Fibroblast of skin of right biceps (primary cell): ENCODE measurements around the gene PRKCH.
A peak's percentile ranks its signal among the peaks of the same experiment; 100 is the strongest.

Source experiments
- DNase-seq: peaks from one replicate; pipeline ENCODE4 v3.0.0-alpha.2; 2013

PRKCH gene

DNA sequence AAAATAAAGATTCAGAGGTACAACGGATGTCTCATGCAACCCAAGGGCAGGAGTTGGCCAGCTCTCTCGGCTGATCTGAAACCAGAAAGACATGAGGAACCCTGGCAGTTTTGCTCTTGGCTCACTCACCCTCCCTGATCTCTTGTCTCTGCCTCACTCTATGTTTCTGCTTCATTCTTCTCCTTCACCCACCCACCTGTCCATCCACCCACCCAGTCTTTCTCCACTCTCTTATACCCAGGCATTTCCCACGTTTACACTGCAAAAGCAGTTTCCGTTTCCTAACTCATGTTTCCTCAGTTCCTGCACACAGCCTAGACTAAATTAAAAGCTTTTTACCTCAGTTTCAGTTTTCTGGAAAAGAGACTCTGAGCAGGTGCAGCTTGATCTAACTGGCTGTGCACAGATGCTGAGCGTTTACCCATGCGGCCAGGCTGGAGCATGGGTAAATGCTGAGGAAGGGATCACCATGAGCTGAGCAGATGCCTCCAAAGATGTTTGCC, 157.6 kb downstream of the PRKCH start:
- DNase-seq = no peak

DNA sequence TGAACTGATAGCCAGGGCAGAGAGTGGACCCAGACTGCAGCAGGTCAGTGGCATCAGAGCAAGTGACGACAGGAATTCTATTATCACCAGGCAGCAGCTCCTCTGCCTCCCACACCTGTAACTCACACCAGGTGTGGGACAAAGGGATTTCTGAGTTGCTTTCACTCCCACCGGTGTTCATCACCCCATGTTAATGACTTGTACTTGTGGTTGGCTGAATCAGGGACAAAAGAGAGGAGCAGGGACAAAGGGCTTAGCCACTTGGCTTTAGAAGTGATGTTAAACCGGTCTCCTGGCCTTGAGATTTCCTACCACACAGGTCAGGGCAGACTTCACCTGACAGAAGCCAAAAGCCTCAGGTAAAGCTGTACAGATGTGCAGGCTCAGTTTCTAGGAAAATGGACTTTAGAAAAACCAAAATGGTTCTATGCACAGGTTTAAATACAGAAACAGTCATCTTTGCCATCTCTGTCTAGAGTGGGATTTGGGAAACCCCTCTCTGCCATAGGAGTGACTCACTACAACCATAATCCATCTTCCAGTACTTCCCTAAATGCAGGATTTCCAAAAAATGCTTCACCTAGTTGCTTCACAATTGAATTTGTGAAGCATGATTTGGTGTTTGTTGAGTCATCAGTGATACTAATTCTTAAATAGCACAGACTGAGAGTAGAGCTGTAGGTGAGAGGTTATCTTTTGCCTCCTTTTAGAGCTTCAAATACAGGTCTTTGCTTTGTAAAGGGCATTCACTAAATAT, 158.5 kb downstream of the PRKCH start:
- DNase-seq = peak; percentile 67

DNA sequence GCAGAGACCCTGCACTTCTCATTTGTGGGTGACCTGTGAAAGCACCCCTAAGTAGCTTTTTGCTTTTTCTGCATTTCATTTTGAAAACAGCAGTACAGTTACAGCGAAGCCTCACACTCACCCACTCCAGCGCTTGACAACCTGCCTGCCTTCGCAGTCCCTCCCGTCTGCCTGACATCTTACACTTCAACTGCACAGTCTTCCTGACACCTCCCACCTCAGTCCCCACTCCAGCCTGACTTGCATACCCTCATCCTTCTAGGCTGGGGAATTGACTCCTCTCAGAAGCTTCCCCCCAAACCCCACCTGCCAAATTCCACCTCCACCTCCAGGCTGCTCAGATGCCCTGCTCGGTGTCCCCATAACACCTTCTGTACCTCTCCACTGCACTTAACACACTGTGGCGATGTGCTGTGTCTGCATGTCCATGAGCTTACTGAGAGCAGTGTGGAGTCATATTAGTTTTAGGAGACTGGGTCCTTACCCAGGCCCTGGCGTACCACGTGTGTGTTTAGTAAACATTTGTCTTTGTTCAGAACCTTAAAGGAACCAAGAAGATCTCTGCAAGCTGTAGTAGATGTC, 159.4 kb downstream of the PRKCH start:
- no peak for DNase-seq

DNA sequence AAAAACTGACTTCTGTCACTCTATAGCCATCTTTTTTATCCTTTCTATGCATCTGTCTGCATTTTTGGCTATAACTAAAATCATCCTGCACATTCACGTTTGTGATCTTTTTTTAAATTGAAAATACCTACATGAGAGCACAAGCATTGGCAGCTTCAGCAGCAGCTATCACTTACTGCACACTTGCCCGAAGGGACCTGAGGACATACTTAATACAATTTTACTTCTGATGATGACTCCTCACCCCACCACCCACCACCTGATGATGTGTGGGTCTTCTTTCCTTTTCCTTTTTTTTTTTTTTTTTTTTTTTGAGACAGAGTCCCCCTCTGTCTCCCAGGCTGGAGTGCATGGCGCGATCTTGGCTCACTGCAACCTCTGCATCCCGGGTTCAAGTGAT, 160.3 kb downstream of the PRKCH start:
- DNase-seq = no peak

DNA sequence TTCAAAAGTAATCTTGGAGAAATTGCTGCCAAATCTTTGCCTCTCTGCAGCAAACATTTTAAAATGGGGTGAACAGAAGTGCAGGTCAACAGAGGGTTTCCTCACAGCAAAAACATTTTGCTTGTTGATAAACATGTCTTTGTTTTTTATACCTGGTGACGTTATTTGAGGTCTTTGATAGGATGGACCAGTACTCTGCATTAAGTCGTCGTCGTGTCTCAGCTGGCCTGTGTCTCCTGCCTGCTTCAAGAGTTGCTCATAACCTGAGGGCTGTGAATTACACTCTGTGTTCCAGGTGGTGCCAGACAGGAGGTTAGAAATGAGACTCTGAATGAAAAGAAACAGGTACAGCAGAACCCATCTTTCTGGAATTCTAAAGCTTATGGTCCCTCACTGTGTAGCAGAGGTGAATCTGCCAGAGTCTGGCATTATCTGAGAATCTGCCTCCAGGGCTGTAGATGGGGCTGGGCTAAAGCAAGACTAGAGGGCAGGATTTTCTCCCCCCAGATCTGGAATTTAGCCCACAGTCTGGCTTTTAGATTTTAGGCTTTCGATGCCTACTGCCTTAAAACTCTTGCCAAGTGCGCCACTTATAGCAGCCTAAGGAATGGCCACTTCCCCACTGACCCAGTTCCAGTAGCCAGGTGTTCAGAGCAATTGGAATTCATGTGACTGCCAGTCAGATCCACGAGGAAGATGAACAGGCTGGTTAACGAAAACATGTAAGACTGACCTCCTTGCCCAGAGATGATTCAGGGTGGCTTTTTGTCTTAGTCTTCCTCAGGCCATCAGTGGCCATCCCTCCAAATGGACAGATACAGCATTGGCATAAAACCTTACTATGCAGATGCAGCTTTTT, 161.2 kb downstream of the PRKCH start:
- DNase-seq = no peak

DNA sequence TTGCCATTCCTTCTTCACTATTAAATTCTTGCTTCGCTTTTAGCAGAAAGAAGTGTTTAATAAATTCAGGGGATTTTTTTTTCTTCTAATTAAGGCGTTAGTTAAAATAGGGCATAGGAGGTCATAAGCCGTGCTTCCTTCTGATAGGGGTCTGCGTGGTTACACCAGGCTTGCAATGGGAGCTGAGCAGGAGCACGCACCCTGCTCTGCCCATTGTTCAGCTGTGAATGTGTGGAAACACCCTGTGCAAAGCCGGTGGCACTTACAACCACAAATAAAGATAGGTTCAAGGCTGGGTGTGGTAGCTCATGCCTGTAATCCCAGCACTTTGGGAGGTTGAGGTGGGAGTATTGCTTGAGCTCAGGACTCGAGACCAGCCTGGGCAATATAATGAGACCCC, 162.1 kb downstream of the PRKCH start:
- no peak for DNase-seq

DNA sequence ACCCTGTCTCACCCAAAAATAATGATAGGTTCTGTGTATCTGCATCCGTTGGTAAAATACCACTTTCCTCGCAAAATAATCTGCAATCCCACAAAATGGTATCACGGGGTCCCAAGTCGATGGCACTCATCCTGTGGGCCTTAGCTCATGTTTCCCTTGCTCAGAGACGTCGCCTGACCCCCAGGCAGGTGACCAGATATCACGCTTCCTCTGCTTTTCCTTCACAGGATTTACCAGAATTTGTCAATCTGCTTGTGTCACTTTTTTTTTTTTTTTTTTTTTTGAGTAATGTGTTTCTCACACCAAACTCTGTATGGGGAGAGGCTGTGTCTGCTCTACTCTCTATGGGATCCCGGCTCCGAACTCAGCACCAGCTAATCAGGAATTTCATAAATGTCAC, 162.7 kb downstream of the PRKCH start:
- DNase-seq = no peak

DNA sequence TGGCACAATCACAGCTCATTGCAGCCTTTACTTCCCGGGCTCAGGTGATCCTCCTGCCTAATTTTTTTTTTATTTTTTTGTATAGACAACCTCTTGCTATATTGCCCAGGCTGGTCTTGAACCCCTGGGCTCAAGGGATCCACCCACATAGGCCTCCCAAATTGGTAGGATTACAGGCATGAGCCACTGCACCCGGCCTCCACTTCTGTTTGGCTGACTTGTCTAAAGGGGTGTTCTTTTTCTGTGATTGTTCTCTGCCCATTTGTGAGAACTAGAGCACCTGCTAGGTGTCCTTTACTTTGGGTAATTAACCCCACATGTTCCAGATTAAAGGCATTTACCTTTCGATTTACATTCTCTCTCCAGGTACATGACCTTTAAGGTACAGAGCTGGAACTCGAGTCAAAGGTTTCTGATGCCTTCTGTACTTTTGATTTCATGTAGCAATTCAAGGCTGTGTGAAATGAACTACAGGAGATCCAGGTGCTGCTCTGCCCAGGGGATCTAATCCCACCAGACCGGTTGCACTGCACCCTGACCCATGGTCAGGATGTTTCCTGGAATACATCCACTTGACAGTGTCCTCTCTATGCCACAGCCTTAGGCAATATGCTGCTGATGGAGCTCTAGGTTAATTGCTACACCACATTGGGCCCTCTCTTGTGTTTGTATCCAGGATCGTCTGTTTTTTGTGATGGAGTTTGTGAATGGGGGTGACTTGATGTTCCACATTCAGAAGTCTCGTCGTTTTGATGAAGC, 163.6 kb downstream of the PRKCH start:
- no peak for DNase-seq

DNA sequence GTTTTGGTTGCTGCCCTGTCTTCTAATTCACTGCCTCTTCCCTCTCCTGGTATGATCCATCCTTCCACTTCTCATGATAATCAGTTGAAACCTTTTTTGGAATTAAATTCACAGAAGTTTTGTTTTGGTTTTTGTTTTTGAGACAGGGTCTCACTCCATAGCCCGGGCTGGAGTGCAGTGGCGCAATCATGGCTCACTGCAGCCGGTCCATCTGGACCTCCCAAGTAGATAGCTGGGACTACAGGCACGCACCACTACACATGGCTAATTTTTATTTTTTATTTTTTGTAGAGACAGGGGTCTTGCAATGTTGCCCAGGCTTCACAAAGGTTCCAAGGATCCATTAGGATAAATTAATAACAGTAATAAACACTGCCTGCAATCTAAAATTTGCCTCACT, 164.3 kb downstream of the PRKCH start:
- no peak for DNase-seq

DNA sequence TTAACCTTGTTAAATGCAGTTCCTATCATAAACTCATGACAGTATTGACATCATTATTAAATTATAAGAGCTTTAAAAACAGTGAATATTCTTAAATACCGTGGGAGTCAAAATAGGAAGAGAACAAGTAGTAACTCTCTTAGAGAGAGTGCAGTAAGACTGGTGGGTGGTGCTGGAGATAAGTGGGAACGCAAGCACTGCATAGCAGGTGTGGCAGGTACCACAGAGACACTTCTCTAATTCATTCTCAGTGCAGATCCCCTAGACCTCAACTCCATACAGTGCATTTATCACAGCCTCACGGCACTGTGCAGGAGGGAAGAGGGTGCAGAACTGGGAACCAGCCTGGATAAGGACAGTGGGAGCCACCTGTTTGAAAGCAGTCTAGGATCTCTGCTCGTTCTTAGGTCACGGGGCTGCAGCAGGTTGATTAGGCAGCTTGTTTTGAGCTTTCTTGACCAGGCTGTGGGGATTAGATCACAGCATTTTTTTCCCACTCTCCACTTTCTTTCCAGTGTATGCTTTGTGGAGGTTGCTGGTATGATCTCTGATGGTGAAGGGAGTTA, 165.6 kb downstream of the PRKCH start:
- DNase-seq = no peak

DNA sequence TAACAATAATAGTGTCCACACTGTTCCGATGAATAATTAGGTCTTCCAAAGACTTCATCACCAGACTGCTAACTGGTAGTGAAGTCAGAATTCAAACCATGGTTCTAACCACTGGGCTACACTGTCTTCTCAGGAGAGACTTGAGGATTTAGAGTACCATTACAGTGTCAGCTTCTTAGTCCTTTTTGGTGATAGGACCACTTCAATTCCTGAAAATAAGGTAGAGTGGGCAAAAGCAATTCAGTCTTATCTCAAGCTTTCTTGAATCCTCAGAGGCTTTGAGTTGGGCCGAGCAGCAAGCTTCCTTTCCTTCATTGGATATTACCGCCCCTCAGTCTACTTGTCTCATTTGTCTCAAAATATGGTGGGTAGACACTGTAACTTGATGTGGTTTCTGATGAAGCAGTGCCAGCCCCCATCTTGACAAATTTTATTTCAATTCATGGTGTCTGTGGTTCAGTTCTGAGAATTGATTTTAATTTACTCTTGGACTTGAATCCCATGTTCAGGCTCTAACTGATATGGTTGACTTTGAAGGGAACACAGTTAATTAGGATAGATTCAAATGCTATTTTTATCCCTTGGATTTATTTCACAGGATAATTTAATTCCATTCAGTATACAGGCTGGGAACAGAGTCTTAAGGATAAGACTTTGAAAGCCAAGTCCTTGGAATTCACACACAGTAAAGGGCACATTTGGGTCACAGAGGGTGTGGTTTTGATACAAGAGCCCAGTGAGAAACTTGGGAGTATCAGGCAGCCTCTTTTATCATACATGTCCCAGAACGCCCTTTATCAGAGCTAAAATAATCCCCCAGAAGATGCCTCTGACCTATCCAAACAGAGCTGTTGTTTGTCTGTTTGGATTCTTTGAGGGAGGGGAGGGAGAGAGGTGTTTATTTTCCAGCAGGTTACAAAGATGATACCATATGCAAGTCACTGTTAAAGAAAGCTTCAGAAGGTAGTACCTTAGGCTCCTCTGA, 167.3 kb downstream of the PRKCH start:
- DNase-seq = no peak

DNA sequence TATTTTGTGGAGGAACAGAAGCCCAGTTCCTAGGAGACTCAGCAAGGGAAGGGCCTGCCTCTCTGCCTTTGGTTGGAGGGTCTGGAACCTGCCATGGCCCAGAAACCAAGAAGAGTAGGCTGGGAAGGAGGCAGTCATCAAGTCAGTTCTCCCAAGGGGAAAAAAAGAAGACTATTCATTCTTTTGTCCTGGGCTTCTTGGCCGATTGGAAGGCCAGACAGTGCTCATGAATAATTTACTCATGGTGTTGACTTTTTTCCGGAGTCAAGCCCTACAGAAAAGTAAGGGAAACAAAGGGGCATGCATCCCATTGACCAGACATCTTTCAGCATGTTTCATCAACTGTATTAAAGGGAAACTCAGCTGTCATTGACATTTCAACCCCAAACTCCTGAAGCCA, 168.1 kb downstream of the PRKCH start:
- DNase-seq = no peak

DNA sequence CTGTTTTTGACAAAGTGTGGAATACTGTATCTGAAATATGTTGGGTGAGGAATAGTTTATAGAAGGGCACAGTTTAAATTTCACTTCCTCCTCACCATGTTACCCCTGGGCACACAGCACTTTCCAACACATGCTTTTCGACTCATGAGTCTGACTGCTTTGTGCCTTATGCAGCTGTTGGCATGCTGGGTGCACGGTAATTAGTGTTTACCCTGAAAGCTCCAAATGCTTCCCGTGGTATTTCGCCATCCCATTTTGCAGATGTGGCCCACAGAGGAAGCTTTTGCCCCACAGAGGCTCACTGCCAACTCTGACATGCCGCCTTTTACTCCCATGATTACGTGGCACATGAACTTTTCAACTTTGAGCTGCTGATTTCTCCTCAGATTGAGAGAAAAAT, 168.6 kb downstream of the PRKCH start:
- DNase-seq = peak; percentile 22

DNA sequence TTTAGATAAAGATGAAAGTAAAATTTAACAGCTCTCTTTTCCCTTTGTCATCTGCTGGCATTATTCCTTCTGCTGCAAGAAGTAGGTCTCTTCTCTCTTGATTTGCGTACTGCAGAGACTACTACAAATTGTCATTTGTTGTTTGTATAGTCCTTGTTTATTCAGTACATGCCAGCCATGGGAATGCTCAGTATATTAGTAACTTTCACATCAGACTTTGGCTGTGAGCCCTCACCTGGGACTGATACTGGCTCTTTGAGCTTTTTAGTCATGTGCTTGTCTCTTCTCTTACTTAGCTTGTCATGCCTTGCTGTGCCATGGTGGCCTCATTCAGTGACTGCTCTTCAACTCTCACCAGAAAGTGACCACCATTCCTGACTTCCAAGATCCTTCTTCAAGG, 169.8 kb downstream of the PRKCH start:
- DNase-seq = no peak

DNA sequence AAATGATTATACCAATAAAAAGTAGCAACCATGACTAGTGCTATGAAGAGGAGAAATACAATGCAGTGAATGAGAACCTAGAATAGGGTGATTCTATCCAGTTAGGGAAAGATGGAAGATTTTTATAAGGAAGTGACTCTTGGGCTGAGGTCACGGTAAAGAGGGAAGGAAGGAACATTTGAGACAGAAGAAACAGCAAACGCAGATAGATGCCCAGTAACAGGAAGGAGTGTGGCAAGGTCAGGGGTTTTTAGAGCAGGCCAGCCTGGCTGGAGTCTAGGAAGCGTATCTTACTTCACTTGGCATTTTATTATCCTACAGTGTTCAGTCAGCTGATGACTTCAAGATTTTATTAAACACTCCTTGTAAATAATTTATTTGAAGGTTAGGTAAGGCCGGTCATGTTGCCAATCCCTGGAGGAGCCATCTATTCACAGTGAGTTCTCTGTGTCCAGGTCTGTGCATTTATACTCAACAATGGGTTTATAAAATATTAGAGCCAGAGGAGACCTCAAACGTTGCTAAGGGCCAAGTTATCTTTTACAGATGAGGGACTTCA, 170.6 kb downstream of the PRKCH start:
- no peak for DNase-seq

DNA sequence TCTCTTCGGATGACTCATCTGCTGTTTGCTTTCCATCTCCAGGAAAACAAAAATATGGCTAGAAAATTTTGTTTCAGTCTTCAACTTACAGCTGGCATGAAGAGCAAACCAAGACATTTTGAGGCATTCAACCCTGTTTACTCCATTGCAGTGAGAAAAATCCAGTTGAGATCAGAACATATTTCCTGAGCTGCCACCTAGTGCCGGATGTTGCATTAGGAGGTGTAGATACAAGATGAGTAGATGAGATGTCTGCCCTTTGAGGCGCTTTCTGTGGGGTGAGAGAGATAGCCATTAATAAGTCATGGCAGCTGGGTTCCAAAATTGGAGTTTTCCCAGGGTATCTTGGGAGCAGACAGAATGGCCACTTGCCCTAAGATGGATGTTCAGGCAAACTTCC, 171.1 kb downstream of the PRKCH start:
- DNase-seq = no peak

DNA sequence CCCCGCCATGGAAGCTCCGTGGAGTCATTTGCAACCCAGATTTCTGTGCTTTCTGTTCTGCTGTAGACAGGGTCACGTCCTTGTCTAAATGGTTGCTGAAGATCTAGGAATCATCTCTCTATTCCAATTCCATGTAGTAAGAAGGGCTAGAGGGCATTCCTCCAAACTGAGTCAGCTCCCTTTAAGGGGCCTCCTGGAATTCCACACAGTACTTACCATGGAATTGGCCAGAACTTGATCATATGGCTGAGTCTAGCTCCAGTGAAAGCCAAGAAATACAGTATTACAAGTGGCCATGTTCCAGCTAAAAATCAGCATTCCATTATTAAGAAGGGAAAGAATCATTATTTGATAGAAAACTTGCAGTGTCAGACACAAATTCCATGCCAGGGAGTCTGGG, 171.9 kb downstream of the PRKCH start:
- DNase-seq = peak; percentile 98

DNA sequence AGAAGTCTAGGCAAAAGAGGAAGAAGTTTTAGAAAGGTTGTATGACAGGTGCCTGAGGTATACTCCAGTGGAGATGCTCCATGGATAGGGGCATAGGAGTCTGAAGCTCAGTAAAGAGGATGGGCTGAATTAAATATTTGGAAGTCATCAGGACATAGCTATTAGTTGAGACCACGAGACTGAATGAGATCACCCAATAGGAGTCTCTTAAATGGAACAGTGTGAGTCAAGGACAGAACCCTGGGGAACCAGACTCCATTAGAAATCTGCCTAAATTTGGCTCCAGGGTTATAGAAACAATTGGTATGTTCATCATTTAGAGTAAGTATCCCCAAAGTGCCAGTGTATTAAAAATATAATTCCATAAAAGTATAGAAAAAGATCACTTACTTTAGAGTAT, 172.6 kb downstream of the PRKCH start:
- peak; percentile 54 for DNase-seq

DNA sequence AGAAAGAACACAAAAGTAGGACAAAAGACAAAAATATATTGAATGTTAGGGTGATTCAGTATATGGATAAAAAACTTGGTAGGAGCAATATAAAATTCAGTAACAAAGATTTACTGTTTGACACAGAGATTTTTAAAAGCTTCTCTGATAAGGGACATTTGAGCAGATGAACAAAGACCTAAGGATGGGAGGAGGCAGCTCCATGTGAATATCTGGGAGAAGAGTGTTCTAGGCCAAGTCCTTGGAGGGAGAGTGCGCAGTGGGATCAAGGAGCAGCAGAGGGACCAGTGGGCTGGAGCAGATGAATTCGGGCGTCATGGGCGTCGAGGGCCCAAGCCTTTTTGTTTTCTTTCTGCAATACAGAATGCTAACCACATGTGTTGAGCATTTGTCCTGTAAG, 174.4 kb downstream of the PRKCH start:
- no peak for DNase-seq

DNA sequence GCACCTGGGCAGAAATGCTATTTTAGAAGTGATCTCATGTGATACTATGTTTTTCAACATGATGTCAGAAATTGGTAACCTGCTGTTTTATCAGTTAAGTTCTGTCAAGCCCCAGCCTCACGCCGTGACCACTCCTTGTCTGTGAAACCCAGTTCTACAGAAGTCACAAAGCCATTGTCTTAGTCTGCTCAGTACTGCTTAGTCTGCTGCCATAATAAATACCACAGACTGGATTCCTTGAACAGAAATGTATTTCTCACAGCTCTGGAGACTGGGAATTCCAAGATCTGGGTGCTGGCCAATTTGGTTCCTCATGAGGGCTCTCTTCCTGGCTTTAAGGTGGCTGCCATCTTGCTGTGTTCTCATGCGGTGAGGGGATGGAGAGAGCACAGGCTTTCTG, 176.9 kb downstream of the PRKCH start:
- DNase-seq = peak; percentile 79

DNA sequence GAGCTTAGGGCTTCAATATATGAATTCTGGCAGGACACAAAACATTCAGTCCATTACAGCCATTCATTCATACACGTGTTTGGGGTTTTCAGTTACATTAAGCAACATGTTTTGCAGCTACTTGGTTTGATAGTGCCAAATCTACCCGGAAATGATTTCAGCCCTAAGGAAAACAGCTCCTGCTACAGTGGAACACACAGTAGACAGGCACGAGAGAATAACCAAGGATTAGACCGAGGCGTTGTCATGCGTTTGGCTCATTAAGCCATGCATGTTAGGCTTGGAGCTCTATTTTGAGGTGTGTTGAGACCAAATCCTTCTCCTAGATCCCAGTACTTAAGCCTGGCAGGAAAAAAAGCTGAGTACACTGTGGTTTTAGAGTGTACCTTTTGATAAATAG, 177.4 kb downstream of the PRKCH start:
- DNase-seq = peak; percentile 61
